Stimulated activated naive CD8-positive, alpha-beta T cell treated with anti-CD3 and anti-CD28 coated beads, Interleukin-15, Interleukin-2, amounts not matched to agents 100 ng/mL and 50 ng/mL, for 24 hours (primary cell): ENCODE measurements around the gene ENG.

Source experiments
- H3K27ac Mint-ChIP-seq: one replicate; pipeline ENCODE4 v1.8.0; 2021; ENCODE audit warnings: mild to moderate bottlenecking, mixed read lengths
- H3K27me3 Mint-ChIP-seq: one replicate; pipeline ENCODE4 v1.8.0; 2021; ENCODE audit warnings: mixed read lengths
- H3K36me3 Mint-ChIP-seq: one replicate; pipeline ENCODE4 v1.8.0; 2021; ENCODE audit warnings: low read depth, mixed read lengths
- H3K4me1 Mint-ChIP-seq: one replicate; pipeline ENCODE4 v1.8.0; 2021; ENCODE audit warnings: low read depth, mixed read lengths
- H3K4me3 Mint-ChIP-seq: one replicate; pipeline ENCODE4 v1.8.0; 2021; ENCODE audit warnings: mild to moderate bottlenecking, mixed read lengths
- H3K9me3 Mint-ChIP-seq: one replicate; pipeline ENCODE4 v1.8.0; 2021; ENCODE audit warnings: mixed read lengths

Gene ENG

GRCh38 chr9:127769101-127769500, 85.4 kb downstream of the ENG start:
- H3K4me3 Mint-ChIP-seq: no peak overlapping the region
- H3K27me3 Mint-ChIP-seq: no peaks in the 10 kb centered on the region
- H3K4me1 Mint-ChIP-seq: peaks cover 78% of the 10 kb centered on the region
- peak overlapping the region; percentile 56 for H3K27ac Mint-ChIP-seq
- H3K36me3 Mint-ChIP-seq: peaks cover 35% of the 10 kb centered on the region
- no peaks in the 10 kb centered on the region for H3K9me3 Mint-ChIP-seq

GRCh38 chr9:127768698-127769097, 85.8 kb downstream of the ENG start:
- Mint-ChIP-seq H3K27me3 (no peaks in the 10 kb centered on the region), H3K4me3 (no peak overlapping the region), H3K4me1 (peaks cover 76% of the 10 kb centered on the region), H3K9me3 (no peaks in the 10 kb centered on the region), H3K36me3 (peaks cover 32% of the 10 kb centered on the region), H3K27ac (peak overlapping the region; percentile 56)

- peak overlapping the region; percentile 83 for H3K27ac Mint-ChIP-seq
- no peaks in the 10 kb centered on the region for H3K9me3 Mint-ChIP-seq
- H3K4me1 Mint-ChIP-seq: peaks cover 79% of the 10 kb centered on the region
- peaks cover 36% of the 10 kb centered on the region for H3K36me3 Mint-ChIP-seq
- no peaks in the 10 kb centered on the region for H3K27me3 Mint-ChIP-seq
- H3K4me3 Mint-ChIP-seq: no peak overlapping the region
Observed at GRCh38 chr9:127767909-127768331, 86.5 kb downstream of the ENG start.

GRCh38 chr9:127767410-127767809, 87.0 kb downstream of the ENG start:
- Mint-ChIP-seq H3K4me1 (peaks cover 78% of the 10 kb centered on the region), H3K27ac (peak overlapping the region; percentile 83), H3K4me3 (no peak overlapping the region), H3K36me3 (peaks cover 36% of the 10 kb centered on the region), H3K27me3 (no peaks in the 10 kb centered on the region), H3K9me3 (no peaks in the 10 kb centered on the region)

- Mint-ChIP-seq H3K27me3 (no peaks in the 10 kb centered on the region), H3K36me3 (peaks cover 36% of the 10 kb centered on the region), H3K9me3 (no peaks in the 10 kb centered on the region), H3K4me3 (no peak overlapping the region), H3K4me1 (peaks cover 65% of the 10 kb centered on the region), H3K27ac (peak overlapping the region; percentile 81)
Observed at GRCh38 chr9:127765418-127765817, 89.0 kb downstream of the ENG start.
